H1 (cell line): ENCODE data around the gene DDX21.
"Not testable (repeated sequence)": the region's sequence is repeated elsewhere in the genome, so short reads cannot be mapped to it uniquely, and the experiment has no call there.

Experiments used
- ATF3 ChIP-seq: IDR thresholded peaks from 2 replicates; pipeline ENCODE4 v1.6.1; 2011; ENCODE audit warnings: low read depth, mild to moderate bottlenecking, low read length; ENCODE audit not compliant: insufficient read depth
- CHD1 ChIP-seq: IDR thresholded peaks from 2 replicates; pipeline ENCODE4 v1.6.1; 2012; ENCODE audit warnings: low read depth, low read length, improper control_type of control experiment
- CTCF ChIP-seq, 3 experiments: IDR thresholded peaks; 1 replicate in 2 of 3; 2 replicates in 1 of 3; pipeline versions ENCODE4 v1.5.1 to v1.6.1; 2011; ENCODE audit warnings: low read length in 3 of 3, mild to moderate bottlenecking in 3 of 3, inconsistent platforms in 2 of 3, low read depth in 1 of 3, moderate library complexity in 1 of 3; ENCODE audit not compliant: insufficient read depth in 1 of 3; ENCODE audit errors: control extremely low read depth in 1 of 3
- EZH2 ChIP-seq: fragments of 200-600 bp; sonication (generic); IDR thresholded peaks from 2 replicates; pipeline ENCODE4 v1.7.1; 2012; ENCODE audit warnings: low read depth, mild to moderate bottlenecking, moderate library complexity, low read length, inconsistent platforms; ENCODE audit not compliant: severe bottlenecking
- GABPA ChIP-seq: IDR thresholded peaks from 2 replicates; pipeline ENCODE4 v1.6.1; 2011; ENCODE audit warnings: mild to moderate bottlenecking, low read length, moderate library complexity, borderline replicate concordance; ENCODE audit not compliant: insufficient read depth
- POLR2A ChIP-seq, 2 experiments: IDR thresholded peaks; 1 replicate in 1 of 2; 2 replicates in 1 of 2; pipeline ENCODE4 v1.6.1; 2011; ENCODE audit warnings: low read depth in 2 of 2, low read length in 2 of 2, mild to moderate bottlenecking in 2 of 2; ENCODE audit errors: control extremely low read depth in 1 of 2
- RFX5 ChIP-seq: IDR thresholded peaks from 2 replicates; pipeline ENCODE4 v1.6.1; 2011; ENCODE audit warnings: low read depth, low read length, improper control_type of control experiment, borderline replicate concordance
- SP1 ChIP-seq: IDR thresholded peaks from 2 replicates; pipeline ENCODE4 v1.6.1; 2011; ENCODE audit warnings: low read depth, low read length
- TAF1 ChIP-seq: IDR thresholded peaks from 2 replicates; pipeline ENCODE4 v1.6.1; 2011; ENCODE audit warnings: mild to moderate bottlenecking, low read depth, low read length
- YY1 ChIP-seq: IDR thresholded peaks from 2 replicates; pipeline ENCODE4 v1.6.1; 2011; ENCODE audit warnings: low read depth, mild to moderate bottlenecking, low read length

GRCh38 chr10:68979738-68980137 is 23.8 kb downstream of the DDX21 start:
- TF ChIP-seq YY1; SP1; CHD1; EZH2; TAF1; RFX5; CTCF (IDR thresholded peaks at IDR 0.05; ENCODE audit: control extremely low read depth in 1 of 3, insufficient read depth in 1 of 3, low read depth in 1 of 3, low read length in 3 of 3); POLR2A (IDR thresholded peaks at IDR 0.05; ENCODE audit: control extremely low read depth in 1 of 2, low read depth in 2 of 2, low read length in 2 of 2); ATF3; GABPA: not testable (repeated sequence)
